Skeletal muscle satellite cell (primary cell): ENCODE measurements around the gene PYGB.
"Not testable (repeated sequence)": the region's sequence is repeated elsewhere in the genome, so short reads cannot be mapped to it uniquely, and the experiment has no call there.

ENCODE experiments used
- H3K27me3 ChIP-seq: 2 replicates; pipeline ENCODE4 v1.7.0; 2013; ENCODE audit warnings: low read length; ENCODE audit not compliant: control insufficient read depth, insufficient read depth
- H3K36me3 ChIP-seq: 2 replicates; pipeline ENCODE4 v1.7.0; 2013; ENCODE audit warnings: mild to moderate bottlenecking, control low read depth, low read length; ENCODE audit not compliant: insufficient read depth
- H3K4me1 ChIP-seq: 2 replicates; pipeline ENCODE4 v1.7.0; 2013; ENCODE audit warnings: low read length; ENCODE audit not compliant: control insufficient read depth, insufficient read depth
- H3K4me2 ChIP-seq: 2 replicates; pipeline ENCODE4 v1.7.0; 2013; ENCODE audit warnings: mild to moderate bottlenecking, low read length
- H3K4me3 ChIP-seq: 2 replicates; pipeline ENCODE4 v1.7.0; 2013; ENCODE audit warnings: low read length
- H3K9ac ChIP-seq: 2 replicates; pipeline ENCODE4 v1.7.0; 2013; ENCODE audit warnings: mild to moderate bottlenecking, low read depth, low read length, moderate library complexity
- H3K9me3 ChIP-seq: replicated peaks from 2 replicates; pipeline ENCODE4 v1.7.0; 2013; ENCODE audit warnings: mild to moderate bottlenecking, control low read depth, low read length

The PYGB gene

DNA sequence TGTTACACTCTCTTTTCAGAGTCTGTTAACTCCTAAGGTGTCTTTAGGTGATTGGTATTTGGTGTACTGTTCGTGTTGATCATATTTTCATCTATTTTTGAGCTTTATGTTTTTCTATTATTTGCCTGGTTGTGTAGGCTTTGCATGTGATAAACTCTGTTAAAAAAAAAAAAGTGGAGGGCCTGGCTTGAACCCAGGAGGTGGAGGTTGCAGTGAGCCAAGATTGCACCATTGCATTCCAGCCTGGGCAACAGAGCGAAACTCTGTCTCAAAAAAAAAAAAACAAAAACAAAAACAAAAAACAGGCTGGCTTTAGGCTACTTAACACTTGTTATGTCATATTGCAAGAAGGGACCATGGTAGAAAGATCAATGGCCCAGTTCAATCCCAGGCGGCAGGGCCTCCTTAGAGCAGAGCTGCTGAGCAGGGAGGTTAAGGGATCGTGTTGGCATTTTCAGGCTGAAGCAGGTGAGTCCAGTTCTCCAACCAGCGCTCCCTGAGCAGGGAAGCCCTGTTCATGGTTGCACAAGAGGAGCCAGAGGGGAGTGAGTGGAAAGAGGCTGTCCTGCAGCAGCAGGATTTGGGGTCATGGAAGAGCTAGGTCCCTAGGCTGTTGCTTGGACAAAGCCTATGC, 8.5 kb downstream of the PYGB start:
- Histone ChIP-seq H3K4me3 (no peak overlapping the region), H3K36me3 (peaks cover 65% of the 10 kb centered on the region), H3K27me3 (no peaks in the 10 kb centered on the region), H3K9me3 (no peaks in the 10 kb centered on the region), H3K4me2 (peak overlapping the region; percentile 4), H3K4me1 (peaks cover 51% of the 10 kb centered on the region), H3K9ac (no peak overlapping the region)

DNA sequence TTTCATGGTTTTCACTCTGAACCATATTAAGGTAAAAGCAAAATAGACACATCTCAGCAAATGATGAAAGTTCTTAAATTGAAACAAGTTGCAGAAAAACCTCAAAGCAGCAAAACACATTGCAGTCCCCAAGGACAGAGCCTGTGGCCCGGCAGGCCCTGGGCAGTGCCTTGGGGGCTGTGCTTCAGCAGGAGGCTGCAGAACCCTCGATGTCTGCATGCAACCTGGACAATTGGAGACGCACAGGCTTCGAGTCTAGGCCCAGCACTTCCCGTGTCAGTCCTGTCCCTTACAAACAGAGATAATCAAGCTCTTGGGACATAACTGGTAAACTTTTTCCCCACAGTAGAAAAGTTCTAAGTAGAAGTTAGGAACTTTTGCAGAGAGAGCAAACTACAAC, 9.2 kb downstream of the PYGB start:
- H3K9me3 ChIP-seq = no peaks in the 10 kb centered on the region
- H3K9ac ChIP-seq = no peak overlapping the region
- H3K4me3 ChIP-seq = no peak overlapping the region
- peaks cover 43% of the 10 kb centered on the region for H3K4me1 ChIP-seq
- no peak overlapping the region for H3K4me2 ChIP-seq
- peaks cover 66% of the 10 kb centered on the region for H3K36me3 ChIP-seq
- H3K27me3 ChIP-seq = no peaks in the 10 kb centered on the region

DNA sequence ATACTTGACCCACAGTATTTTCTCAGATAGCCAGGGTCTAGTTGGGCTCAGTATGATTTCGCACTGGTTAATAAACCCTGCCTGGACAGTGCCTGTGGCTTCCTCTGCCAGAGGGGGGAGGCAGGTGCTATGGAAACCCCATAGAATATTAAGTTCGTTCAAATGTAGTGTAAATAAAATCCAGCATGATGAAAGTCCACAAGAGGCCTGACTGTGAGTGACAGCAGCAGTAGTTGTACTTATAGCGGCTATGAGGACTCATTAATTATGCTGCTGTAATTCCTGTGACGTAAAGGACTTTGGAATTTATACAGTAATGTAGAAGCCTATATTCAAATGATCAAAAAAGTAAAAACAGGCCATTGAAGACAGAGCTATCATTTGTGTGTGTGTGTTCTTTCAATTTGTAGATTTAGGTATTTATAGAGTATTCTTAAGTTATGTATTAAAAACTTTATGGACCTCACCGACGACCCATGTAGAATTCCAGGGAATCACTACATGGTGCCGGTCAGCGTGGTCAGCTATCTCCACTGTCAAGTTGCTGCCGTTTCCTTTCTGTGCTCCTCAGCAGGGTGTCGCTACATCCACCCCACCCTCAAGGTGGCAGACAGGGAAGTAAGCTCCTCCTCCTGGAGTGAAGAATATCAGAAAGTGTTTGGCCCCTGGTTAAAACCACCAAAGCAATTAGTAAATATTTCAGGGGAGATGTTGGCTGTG, 10.0 kb downstream of the PYGB start:
- H3K27me3 ChIP-seq = no peaks in the 10 kb centered on the region
- H3K9ac ChIP-seq = no peak overlapping the region
- no peak overlapping the region for H3K4me3 ChIP-seq
- H3K9me3 ChIP-seq = no peaks in the 10 kb centered on the region
- H3K36me3 ChIP-seq = peaks cover 58% of the 10 kb centered on the region
- peaks cover 35% of the 10 kb centered on the region for H3K4me1 ChIP-seq
- no peak overlapping the region for H3K4me2 ChIP-seq

DNA sequence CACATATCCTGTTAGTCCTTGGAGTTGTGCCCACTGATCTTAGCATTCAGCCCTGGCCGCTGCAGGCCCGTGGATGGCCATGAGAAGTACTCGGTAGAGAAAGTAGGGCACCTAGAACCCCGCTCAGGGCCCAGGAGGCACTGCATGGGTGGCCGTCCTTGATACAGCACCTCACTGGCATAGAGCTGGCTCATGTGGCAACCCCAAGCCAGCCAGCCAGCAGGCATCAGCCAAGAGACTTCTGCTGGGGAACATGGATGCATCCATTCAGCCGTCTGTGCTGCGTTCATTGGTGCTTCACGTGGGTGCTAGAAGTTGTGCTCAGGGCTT, 10.6 kb downstream of the PYGB start:
- Histone ChIP-seq H3K36me3 (peaks cover 56% of the 10 kb centered on the region), H3K4me2 (no peak overlapping the region), H3K27me3 (no peaks in the 10 kb centered on the region), H3K4me3 (no peak overlapping the region), H3K9ac (no peak overlapping the region), H3K4me1 (peaks cover 32% of the 10 kb centered on the region), H3K9me3 (no peaks in the 10 kb centered on the region)

DNA sequence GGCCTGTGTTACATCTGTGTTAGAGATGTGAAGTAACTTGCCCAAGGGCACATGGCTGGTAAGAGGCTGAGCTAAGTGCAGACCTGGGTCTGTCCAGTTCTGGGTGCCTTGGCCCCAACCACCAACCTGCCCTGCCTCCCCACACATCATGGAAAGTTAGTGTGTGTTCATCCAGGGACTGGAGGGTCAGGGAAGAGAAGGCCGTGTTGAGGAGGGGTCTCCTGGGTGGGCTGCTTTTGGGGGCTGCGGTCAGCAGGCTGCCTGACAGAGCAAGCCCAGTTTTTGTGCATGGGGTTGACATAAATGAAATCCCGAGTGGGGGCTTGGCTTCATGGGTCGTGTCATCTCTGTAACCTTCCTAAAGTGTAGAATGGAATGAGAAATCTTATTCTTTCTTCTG, 10.9 kb downstream of the PYGB start:
- Histone ChIP-seq H3K9me3 (no peaks in the 10 kb centered on the region), H3K36me3 (peaks cover 56% of the 10 kb centered on the region), H3K9ac (no peak overlapping the region), H3K4me2 (no peak overlapping the region), H3K4me1 (peaks cover 29% of the 10 kb centered on the region), H3K27me3 (no peaks in the 10 kb centered on the region), H3K4me3 (no peak overlapping the region)

DNA sequence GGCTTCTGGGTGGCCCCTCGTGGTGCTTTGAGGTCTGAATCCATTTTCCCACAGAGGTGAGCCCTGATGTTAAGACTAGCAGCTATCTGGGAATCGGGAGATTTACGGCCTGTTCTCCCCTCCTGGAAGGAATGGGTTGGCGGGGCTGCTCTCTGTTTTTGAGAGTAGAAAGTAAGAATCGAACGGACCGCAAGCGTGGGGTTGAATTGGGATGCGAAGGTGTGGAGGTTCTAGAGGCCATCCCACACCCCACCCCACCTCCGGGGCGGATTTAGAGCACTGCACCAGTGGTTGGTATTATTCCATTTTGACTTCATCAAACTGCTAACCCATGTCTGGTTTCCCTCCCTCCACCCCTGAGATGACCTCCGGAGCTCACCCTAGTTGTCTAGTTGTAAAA, 11.5 kb downstream of the PYGB start:
- H3K4me1 ChIP-seq = peaks cover 25% of the 10 kb centered on the region
- H3K9ac ChIP-seq = no peak overlapping the region
- H3K4me2 ChIP-seq = no peak overlapping the region
- H3K27me3 ChIP-seq = no peaks in the 10 kb centered on the region
- no peak overlapping the region for H3K4me3 ChIP-seq
- H3K9me3 ChIP-seq = no peaks in the 10 kb centered on the region
- H3K36me3 ChIP-seq = peaks cover 56% of the 10 kb centered on the region

DNA sequence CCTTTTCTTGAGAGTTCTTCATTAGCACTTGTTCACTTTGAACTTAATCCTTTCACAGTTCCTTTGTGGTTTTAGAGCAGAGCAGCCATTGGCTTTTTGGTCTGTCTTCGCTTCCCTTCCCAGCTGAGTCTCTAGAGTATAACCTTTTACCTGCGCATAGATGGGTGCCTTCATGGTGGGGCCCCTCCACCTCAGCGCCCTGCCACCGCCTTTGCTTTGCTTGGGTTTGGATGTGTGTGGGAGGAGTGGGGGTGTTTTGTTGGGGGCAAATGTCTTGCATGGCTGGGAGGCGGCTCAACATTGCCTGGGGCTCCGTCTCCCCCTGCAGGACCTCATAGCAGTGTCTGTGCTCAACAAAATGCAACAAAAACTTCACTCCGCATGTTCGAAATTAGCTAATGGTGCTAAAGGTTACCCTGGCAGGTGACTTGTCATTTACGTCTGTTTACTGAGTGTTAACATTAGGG, 11.9 kb downstream of the PYGB start:
- H3K27me3 ChIP-seq = no peaks in the 10 kb centered on the region

DNA sequence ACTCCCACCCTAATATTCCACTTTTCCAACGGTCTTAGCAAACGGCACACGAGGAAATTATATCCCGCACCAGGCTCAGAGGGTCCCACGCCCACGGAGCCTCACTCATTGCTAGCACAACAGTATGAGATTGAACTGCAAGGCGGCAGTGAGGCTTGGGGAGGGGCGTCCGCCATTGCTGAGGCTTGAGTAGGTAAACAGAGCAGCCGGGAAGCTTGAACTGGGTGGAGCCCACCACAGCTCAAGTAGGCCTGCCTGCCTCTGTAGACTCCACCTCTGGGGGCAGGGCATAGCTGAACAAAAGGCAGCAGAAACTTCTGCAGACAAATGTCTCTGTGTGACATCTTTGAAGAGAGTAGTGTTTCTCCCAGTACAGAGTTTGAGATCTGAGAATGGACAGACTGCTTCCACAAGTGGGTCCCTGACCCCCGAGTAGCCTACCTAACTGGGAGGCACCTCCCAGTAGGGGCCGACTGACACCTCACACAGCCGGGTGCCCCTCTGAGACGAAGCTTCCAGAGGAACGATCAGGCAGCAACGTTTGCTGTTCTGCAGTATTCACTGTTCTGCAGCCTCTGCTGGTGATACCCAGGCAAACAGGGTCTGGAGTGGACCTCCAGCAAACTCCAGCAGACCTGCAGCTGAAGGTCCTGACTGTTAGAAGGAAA, 13.0 kb downstream of the PYGB start:
- not testable (repeated sequence) for H3K27me3 ChIP-seq, H3K4me2 ChIP-seq, H3K9ac ChIP-seq, H3K4me3 ChIP-seq, H3K9me3 ChIP-seq
- H3K4me1 ChIP-seq = peaks cover 10% of the 10 kb centered on the region
- H3K36me3 ChIP-seq = peaks cover 46% of the 10 kb centered on the region

More for the DNA sequence above, 11.9 kb downstream of the PYGB start:
- Histone ChIP-seq H3K4me1 (peaks cover 20% of the 10 kb centered on the region), H3K4me2 (no peak overlapping the region), H3K4me3 (no peak overlapping the region), H3K36me3 (peaks cover 53% of the 10 kb centered on the region), H3K9me3 (no peaks in the 10 kb centered on the region), H3K9ac (no peak overlapping the region)

DNA sequence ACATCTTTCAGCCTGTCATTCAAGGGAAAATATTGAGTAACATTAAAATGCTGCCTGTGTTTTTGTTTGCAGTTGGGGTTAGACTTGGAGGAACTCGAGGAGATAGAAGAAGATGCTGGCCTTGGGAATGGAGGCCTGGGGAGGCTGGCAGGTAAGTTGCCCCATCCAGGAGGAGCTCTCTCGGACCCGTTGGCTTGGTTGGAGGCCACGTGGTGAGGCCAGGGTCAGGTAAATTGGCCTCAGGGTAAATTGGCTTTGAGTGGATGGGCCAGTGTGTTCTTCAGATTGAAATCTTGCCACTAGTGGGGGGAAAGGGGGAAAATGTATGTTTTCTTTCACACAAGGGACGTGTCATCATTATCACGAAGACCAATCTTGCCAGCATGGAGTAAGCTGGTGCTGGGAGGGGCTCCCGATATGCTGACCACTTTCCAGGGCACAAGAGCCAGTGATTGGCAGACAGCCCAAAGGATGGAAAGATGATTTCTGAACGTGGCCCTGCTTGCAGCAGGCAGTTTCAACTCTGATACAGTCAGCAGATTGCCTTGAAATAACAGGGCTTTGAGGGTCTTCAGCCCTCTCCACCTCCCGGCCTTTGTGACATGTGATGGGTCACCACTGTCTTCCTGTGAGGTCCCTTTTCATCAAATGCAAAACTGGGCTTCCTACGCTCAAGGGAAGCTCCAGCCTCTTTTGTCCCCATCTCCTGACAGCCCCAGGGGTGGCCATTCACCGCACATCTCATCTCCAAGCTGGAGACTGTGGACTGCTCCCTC, 21.4 kb downstream of the PYGB start:
- no peak overlapping the region for H3K4me3 ChIP-seq
- H3K4me1 ChIP-seq = peaks cover 22% of the 10 kb centered on the region
- H3K9ac ChIP-seq = no peak overlapping the region
- peaks cover 61% of the 10 kb centered on the region for H3K36me3 ChIP-seq
- no peaks in the 10 kb centered on the region for H3K9me3 ChIP-seq
- no peak overlapping the region for H3K4me2 ChIP-seq
- no peaks in the 10 kb centered on the region for H3K27me3 ChIP-seq

DNA sequence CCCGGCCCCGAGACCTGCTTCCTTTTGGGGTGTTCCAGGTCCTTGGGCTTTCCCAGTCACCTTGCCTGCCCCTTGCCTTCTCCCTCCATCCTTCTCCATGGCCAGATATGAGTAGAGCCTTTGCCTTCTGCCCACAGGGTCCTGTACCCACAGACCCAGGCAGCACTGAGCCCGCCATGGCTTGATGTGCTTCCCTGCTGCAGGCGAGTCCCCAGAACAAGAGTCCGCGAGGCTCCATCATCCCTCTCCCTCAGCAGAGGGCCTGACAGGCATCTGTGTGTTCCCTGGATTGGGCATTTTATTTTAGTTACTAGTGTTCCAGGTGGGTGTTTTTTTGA, 21.9 kb downstream of the PYGB start:
- Histone ChIP-seq H3K27me3 (no peaks in the 10 kb centered on the region), H3K9ac (no peak overlapping the region), H3K4me2 (no peak overlapping the region), H3K4me1 (peaks cover 22% of the 10 kb centered on the region), H3K36me3 (peaks cover 67% of the 10 kb centered on the region), H3K4me3 (no peak overlapping the region), H3K9me3 (no peaks in the 10 kb centered on the region)

DNA sequence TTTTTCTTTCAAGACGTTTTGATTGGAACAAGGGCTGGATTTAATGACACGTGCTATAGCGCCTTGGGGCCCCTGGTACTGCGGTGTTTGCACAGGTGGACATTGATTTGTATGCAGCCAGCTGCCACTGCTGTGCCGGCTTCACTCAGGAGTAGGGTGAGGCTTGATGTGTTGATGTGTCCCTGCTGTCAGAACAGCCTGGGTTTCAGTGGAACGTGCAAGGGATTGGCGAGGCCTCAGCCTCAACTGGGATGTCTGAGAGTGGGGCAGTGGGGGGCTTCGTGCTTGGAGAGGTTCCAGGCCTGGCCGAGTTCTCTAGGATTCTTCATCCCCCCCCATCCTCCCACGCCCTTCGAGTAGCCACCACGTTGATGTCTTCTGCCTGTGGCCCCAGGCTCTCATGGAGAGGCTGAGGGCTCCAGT, 23.0 kb downstream of the PYGB start:
- H3K27me3 ChIP-seq = no peaks in the 10 kb centered on the region
- no peak overlapping the region for H3K4me3 ChIP-seq
- no peaks in the 10 kb centered on the region for H3K9me3 ChIP-seq
- no peak overlapping the region for H3K4me2 ChIP-seq
- H3K36me3 ChIP-seq = peaks cover 77% of the 10 kb centered on the region
- H3K9ac ChIP-seq = no peak overlapping the region
- peaks cover 22% of the 10 kb centered on the region for H3K4me1 ChIP-seq
